GM23338 (cell line): Measurements from ENCODE around the gene NT5DC2.

Experiments
- CREB1 ChIP-seq: fragments of 250-450 bp; sonication (Bioruptor Pico); IDR thresholded peaks from 2 replicates; pipeline ENCODE4 v1.5.0; 2020; ENCODE audit warnings: low read depth, mild to moderate bottlenecking, moderate library complexity
- EZH2 ChIP-seq: fragments of 200-600 bp; sonication (generic); IDR thresholded peaks from one replicate; pipeline ENCODE4 v1.8.0; 2017; ENCODE audit warnings: antibody characterized with exemption, mild to moderate bottlenecking, low read depth; ENCODE audit not compliant: unreplicated experiment
- EZH2phosphoT487 ChIP-seq: fragments of 200-600 bp; sonication (generic); IDR thresholded peaks from one replicate; pipeline ENCODE4 v1.8.1; 2018; ENCODE audit warnings: antibody characterized with exemption; ENCODE audit not compliant: unreplicated experiment
- JUNB ChIP-seq: IDR thresholded peaks from one replicate; pipeline ENCODE4 v1.6.1; 2016; ENCODE audit warnings: antibody characterized with exemption; ENCODE audit not compliant: unreplicated experiment
- POLR2AphosphoS5 ChIP-seq: IDR thresholded peaks from 2 replicates; pipeline ENCODE4 v1.6.1; 2016; ENCODE audit warnings: antibody characterized with exemption, low read depth
- ZNF331 ChIP-seq: fragments of 250-450 bp; sonication (Bioruptor Pico); IDR thresholded peaks from 2 replicates; pipeline ENCODE4 v1.5.0; 2020; ENCODE audit warnings: low read depth, mild to moderate bottlenecking, moderate library complexity
- TF ChIP-seq, protein P1 (sequence below), 2 experiments: fragments of 200-600 bp in 1 of 2; sonication (generic) in 1 of 2; conservative IDR thresholded peaks; 2 replicates each; pipeline versions ENCODE4 v1.5.1 to v1.6.1; 2016 to 2017; ENCODE audit warnings: antibody characterized with exemption in 2 of 2, low read depth in 2 of 2, mild to moderate bottlenecking in 2 of 2, moderate library complexity in 1 of 2
- TF ChIP-seq, protein P2 (sequence below): IDR thresholded peaks from 2 replicates; pipeline ENCODE4 v1.6.1; 2016; ENCODE audit warnings: antibody characterized with exemption
- TF ChIP-seq, protein P3 (sequence below): IDR thresholded peaks from one replicate; pipeline ENCODE4 v1.6.1; 2018; ENCODE audit warnings: antibody characterized with exemption; ENCODE audit not compliant: unreplicated experiment

DNA sequence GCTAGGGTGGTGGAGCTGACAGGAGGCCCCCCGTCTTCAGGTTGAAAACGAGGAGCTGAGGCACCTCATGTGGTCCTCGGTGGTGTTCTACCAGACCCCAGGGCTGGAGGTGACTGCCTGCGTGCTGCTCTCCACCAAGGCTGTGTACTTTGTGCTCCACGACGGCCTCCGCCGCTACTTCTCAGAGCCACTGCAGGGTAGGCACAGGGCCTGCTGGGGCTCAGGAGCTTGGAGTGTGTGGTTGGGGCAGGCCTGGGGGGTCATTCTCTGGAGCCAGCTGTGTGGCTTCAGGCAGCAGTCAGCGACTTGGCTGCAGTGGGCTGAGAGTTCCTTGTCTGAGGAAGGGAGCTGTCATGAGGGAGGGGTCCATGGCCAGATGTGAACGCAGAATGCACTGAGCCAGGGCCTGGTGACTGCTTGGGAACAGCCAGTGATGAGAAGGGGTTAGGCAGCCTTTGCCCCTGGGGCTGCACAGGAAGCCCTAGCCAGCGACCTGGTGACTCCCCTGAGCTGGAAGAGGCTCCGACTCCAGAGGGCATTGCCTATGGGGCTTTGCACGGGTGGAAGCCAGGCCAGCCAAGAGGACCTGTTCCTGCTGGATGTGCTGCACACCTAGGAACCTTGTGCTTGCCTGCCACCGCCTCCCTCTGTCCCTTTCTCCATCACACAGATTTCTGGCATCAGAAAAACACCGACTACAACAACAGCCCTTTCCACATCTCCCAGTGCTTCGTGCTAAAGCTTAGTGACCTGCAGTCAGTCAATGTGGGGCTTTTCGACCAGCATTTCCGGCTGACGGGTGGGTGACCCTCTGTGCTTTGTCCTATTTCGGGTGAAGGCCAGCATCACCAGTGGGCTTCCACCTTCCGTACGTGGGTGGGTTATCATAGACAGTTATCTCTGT is 43.4 kb downstream of the NT5DC2 start:
- TF ChIP-seq, protein P1, sequence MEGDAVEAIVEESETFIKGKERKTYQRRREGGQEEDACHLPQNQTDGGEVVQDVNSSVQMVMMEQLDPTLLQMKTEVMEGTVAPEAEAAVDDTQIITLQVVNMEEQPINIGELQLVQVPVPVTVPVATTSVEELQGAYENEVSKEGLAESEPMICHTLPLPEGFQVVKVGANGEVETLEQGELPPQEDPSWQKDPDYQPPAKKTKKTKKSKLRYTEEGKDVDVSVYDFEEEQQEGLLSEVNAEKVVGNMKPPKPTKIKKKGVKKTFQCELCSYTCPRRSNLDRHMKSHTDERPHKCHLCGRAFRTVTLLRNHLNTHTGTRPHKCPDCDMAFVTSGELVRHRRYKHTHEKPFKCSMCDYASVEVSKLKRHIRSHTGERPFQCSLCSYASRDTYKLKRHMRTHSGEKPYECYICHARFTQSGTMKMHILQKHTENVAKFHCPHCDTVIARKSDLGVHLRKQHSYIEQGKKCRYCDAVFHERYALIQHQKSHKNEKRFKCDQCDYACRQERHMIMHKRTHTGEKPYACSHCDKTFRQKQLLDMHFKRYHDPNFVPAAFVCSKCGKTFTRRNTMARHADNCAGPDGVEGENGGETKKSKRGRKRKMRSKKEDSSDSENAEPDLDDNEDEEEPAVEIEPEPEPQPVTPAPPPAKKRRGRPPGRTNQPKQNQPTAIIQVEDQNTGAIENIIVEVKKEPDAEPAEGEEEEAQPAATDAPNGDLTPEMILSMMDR (conservative IDR thresholded peaks at IDR 0.05; ENCODE audit: low read depth in 2 of 2), result no peak
- TF ChIP-seq CREB1 (no peak), EZH2phosphoT487 (no peak), JUNB (no peak), EZH2 (no peak), ZNF331 (CRISPR knock-in tag) (no peak), POLR2AphosphoS5 (no peak)
- TF ChIP-seq, protein P2, sequence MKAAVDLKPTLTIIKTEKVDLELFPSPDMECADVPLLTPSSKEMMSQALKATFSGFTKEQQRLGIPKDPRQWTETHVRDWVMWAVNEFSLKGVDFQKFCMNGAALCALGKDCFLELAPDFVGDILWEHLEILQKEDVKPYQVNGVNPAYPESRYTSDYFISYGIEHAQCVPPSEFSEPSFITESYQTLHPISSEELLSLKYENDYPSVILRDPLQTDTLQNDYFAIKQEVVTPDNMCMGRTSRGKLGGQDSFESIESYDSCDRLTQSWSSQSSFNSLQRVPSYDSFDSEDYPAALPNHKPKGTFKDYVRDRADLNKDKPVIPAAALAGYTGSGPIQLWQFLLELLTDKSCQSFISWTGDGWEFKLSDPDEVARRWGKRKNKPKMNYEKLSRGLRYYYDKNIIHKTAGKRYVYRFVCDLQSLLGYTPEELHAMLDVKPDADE, result no peak
- TF ChIP-seq, protein P3, sequence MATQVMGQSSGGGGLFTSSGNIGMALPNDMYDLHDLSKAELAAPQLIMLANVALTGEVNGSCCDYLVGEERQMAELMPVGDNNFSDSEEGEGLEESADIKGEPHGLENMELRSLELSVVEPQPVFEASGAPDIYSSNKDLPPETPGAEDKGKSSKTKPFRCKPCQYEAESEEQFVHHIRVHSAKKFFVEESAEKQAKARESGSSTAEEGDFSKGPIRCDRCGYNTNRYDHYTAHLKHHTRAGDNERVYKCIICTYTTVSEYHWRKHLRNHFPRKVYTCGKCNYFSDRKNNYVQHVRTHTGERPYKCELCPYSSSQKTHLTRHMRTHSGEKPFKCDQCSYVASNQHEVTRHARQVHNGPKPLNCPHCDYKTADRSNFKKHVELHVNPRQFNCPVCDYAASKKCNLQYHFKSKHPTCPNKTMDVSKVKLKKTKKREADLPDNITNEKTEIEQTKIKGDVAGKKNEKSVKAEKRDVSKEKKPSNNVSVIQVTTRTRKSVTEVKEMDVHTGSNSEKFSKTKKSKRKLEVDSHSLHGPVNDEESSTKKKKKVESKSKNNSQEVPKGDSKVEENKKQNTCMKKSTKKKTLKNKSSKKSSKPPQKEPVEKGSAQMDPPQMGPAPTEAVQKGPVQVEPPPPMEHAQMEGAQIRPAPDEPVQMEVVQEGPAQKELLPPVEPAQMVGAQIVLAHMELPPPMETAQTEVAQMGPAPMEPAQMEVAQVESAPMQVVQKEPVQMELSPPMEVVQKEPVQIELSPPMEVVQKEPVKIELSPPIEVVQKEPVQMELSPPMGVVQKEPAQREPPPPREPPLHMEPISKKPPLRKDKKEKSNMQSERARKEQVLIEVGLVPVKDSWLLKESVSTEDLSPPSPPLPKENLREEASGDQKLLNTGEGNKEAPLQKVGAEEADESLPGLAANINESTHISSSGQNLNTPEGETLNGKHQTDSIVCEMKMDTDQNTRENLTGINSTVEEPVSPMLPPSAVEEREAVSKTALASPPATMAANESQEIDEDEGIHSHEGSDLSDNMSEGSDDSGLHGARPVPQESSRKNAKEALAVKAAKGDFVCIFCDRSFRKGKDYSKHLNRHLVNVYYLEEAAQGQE, result no peak
